Activated CD4-positive, alpha-beta T cell treated with anti-CD3 and anti-CD28 coated beads for 4 hours (primary cell): ENCODE measurements around the gene TMEM135.

Experiments
- DNase-seq, 2 donors: peaks; one replicate each; pipeline ENCODE4 v3.0.0-alpha.2; 2020

TMEM135 gene

DNA sequence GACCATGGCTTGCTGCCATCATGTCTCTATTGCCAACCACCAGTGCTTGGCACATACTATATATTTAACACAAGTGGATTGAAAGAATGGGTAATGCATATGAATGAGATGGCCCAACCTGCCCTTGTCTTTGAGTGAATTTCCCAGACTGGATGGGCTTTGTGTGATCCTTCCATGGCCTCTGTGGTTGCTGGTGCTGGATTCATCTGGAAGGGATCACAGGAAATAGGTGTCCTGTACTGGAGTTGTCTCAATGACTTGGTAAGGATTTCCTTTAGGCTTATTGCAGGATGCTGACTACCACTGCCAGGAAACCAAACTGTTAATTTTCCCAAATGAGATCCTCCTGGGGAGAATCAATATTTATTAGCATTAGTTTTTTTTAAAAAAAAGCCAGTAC lies 328.6 kb downstream of the TMEM135 start:
- no peak for DNase-seq

DNA sequence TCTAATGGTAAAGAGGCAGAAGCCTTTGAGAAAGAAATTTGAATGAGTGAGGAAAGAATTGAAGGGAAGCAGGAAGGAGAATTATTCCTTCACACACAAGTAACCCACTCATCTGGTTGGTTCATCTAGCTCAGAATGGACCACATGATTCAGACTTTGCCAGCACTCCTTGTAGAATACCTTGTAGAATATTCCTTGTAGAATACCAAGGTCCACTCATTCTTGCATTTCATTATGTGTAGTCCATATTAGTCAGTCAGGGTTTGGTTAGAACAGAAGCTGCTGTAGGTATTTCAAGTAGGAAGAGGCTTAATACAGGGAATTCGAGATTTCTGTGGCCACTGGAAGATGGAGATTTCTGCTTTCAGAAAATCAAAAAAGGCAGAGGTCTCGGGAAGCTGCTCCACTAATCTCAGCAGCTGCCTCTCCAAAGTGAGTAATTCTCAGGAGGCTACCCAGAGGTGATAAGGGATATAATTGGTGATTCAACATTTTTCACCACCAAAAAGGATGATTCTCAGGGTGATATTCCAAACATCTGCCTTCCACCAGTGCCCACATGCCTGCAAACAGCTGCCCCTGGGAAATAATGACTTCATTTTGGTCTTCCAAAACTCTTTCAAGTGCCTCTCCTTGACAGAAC lies 329.1 kb downstream of the TMEM135 start:
- DNase-seq = no peak

DNA sequence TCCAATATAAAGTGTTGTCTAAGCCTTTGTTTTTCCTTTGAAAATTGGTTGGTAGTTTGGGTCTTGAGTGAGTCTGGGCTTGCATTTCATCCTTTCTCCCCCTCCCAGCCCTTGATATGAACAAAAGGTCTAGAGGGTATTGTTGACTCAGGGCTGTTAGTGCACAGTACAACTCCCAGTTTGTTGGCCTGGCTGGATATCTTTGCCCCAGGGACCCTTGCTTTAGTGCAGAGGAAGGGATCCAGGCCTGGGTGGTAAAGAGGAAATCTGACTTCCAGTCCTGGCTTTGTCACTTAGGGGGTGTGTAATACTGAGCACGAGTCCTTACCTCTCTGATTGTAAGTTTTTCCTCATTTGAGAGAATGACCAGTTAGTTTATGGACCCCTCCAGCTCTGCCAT lies 330.4 kb downstream of the TMEM135 start:
- no peak for DNase-seq

DNA sequence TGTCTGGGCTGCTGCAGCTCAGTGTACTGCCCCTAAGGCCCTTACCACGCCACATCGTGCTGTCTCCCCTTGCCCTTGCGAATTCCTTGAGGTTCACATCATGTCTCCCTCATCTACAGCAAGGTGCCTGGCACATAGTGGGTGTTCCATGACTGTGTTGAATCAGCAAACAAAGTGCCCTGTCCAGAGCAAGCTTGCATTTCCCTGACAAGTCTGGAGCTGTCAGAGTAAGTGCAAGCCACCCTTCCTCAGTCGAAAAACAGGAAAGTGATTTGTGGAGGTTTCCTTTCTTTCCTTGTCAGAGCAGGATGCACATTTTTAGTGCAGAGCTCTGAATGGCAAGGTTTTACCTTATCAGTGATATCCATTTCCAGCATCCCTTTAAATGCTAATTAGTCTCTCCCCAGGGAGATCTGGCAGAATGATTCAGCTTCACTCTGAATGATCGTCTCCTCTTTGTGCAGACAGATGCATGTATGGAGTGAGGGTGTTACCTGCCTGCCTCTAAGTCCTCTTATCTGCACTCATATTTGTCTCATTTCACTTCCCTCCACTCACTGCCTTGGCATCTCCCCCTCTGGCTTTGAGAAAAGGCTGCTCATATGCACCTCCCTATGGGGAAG lies 331.2 kb downstream of the TMEM135 start:
- DNase-seq = no peak

DNA sequence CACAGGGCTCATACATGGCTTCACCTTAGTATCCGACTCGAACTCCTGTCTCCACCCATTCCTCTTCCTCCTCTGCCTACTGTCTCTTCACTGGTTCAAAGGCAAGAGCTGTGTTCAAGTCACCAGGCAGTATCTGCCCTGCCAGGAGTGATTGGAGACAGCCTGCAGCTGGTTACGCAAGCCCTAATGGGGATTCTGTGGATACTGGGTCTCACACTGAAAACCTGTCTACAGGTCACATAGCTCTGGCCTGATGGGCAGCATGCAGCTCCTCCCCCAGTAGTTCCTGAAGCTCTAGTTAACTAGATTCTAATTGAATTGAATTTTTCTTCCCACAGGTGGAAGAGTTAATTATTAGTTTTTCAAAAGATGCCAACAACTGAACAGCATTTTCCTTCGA lies 332.2 kb downstream of the TMEM135 start:
- no peak for DNase-seq

DNA sequence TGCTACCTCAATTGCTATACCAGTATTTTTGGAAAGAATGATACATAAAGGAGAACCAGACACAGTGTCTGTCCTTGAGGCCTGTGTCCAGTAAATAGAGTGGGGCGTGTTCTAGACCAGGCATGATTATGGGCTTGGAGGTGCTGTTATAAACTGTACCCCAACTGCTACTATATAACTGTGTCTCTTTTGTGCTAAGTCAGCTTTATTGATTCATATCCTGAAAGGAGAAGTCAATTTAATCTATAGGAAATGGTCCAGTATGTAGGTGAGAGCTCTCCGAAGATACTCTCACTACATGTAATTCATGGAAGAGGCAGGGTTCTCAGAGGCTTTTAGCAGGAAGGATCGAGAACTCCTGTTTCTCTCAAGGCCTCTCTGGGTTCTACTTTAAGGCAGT lies 334.3 kb downstream of the TMEM135 start:
- no peak for DNase-seq
